ENCODE results near the gene RFT1. TPM values are rescaled to one million over a fixed set of nuclear protein-coding genes. Genes with fewer than 3 reads are reported as not detected.
A peak's percentile ranks its signal among the peaks of the same experiment; 100 is the strongest.
"Not testable (repeated sequence)": the region's sequence is repeated elsewhere in the genome, so short reads cannot be mapped to it uniquely, and the experiment has no call there.

RFT1 gene
- total and polyA plus RNA-seq, 2 donors = 8.0 to 15.6 TPM

- H3K36me3 ChIP-seq (ENCODE audit: control insufficient read depth in 2 of 2, insufficient read depth in 2 of 2, low read length in 1 of 2) = no peaks in the 10 kb centered on the region
These were observed 67.3 kb downstream of the RFT1 start for GRCh38 chr3:53062905-53063304.

GRCh38 chr3:53056442-53056841 is 73.8 kb downstream of the RFT1 start:
- H3K27ac ChIP-seq (ENCODE audit: low read depth in 1 of 2, low read length in 1 of 2) = no peak overlapping the region
- DNase-seq (ENCODE audit: low read depth in 6 of 9, low spot score in 9 of 9) = no peak
- no peak overlapping the region for H3K4me3 ChIP-seq (ENCODE audit: low read length in 2 of 2)
- no peaks in the 10 kb centered on the region for H3K4me1 ChIP-seq (ENCODE audit: control insufficient read depth in 2 of 2, insufficient read depth in 2 of 2, low read length in 2 of 2)
- 93% methylated on average over 2 of the region's 2 CpGs for WGBS
- no peaks in the 10 kb centered on the region for H3K36me3 ChIP-seq (ENCODE audit: control insufficient read depth in 2 of 2, insufficient read depth in 2 of 2, low read length in 1 of 2)
- no peaks in the 10 kb centered on the region for H3K27me3 ChIP-seq (ENCODE audit: control insufficient read depth in 2 of 2, insufficient read depth in 1 of 2, low read length in 1 of 2)
- H3K9me3 ChIP-seq (ENCODE audit: control insufficient read depth in 2 of 2, insufficient read depth in 1 of 2, low read length in 1 of 2) = no peaks in the 10 kb centered on the region

More at GRCh38 chr3:53062905-53063304, 67.3 kb downstream of the RFT1 start:
- H3K27ac ChIP-seq (ENCODE audit: low read depth in 1 of 2, low read length in 1 of 2) = no peak overlapping the region
- no peaks in the 10 kb centered on the region for H3K9me3 ChIP-seq (ENCODE audit: control insufficient read depth in 2 of 2, insufficient read depth in 1 of 2, low read length in 1 of 2)
- no peak overlapping the region for H3K4me3 ChIP-seq (ENCODE audit: low read length in 2 of 2)
- peaks cover 0 to 4% of the 10 kb centered on the region in 2 donors for H3K27me3 ChIP-seq (ENCODE audit: control insufficient read depth in 2 of 2, insufficient read depth in 1 of 2, low read length in 1 of 2)
- no peak for DNase-seq (ENCODE audit: low read depth in 6 of 9, low spot score in 9 of 9)
- 98% methylated on average over 2 of the region's 2 CpGs for WGBS
- H3K4me1 ChIP-seq (ENCODE audit: control insufficient read depth in 2 of 2, insufficient read depth in 2 of 2, low read length in 2 of 2) = no peaks in the 10 kb centered on the region

DNA sequence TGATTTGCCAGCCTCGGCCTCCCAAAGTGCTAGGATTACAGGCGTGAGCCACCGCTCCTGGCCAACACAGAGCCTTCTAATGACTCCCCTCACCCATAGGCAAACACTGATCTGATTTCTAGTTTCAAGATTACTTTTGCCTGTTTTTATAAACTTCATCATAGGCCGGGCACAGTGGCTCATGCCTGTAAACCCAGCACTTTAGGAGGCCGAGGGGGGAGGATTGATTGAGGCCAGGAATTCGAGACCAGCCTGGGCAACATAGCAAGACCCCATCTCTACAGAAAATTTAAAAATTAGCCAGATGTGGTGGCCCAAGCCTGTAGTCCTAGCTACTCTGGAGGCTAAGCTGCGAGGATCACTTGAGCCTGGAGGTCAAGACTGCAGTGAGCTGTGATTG is 76.0 kb downstream of the RFT1 start:
- not testable (repeated sequence) for H3K27ac ChIP-seq (ENCODE audit: low read depth in 1 of 2, low read length in 1 of 2); H3K4me1 ChIP-seq (ENCODE audit: control insufficient read depth in 2 of 2, insufficient read depth in 2 of 2, low read length in 2 of 2); DNase-seq (ENCODE audit: low read depth in 6 of 9, low spot score in 9 of 9); H3K4me3 ChIP-seq (ENCODE audit: low read length in 2 of 2); H3K27me3 ChIP-seq (ENCODE audit: control insufficient read depth in 2 of 2, insufficient read depth in 1 of 2, low read length in 1 of 2); H3K9me3 ChIP-seq (ENCODE audit: control insufficient read depth in 2 of 2, insufficient read depth in 1 of 2, low read length in 1 of 2); H3K36me3 ChIP-seq (ENCODE audit: control insufficient read depth in 2 of 2, insufficient read depth in 2 of 2, low read length in 1 of 2)
- WGBS = 83% methylated on average over 7 of the region's 7 CpGs

DNA sequence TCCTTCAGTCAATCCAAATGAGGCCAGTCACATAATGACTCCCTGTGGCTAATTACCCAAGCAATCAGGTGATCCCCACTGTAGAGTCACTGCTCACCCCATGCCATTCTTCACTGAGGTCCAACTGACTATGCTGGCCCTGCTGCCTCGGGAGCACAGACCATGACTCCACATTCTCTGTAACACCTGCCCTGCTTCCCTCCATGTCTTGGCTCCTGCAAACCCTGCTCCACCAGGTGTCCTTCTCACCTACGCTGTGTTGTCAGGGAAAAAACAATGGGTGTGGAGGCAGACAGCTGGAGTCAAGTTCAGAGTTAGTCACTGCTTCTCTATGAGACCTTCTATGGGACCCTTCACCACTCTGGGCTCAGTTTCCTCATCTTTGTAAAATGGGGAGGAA is 78.3 kb downstream of the RFT1 start:
- Histone ChIP-seq H3K4me3 (ENCODE audit: low read length in 2 of 2) (no peak overlapping the region), H3K4me1 (ENCODE audit: control insufficient read depth in 2 of 2, insufficient read depth in 2 of 2, low read length in 2 of 2) (peaks cover 0 to 1% of the 10 kb centered on the region in 2 donors), H3K27ac (ENCODE audit: low read depth in 1 of 2, low read length in 1 of 2) (no peak overlapping the region), H3K9me3 (ENCODE audit: control insufficient read depth in 2 of 2, insufficient read depth in 1 of 2, low read length in 1 of 2) (peaks cover 0 to under 1% of the 10 kb centered on the region in 2 donors), H3K36me3 (ENCODE audit: control insufficient read depth in 2 of 2, insufficient read depth in 2 of 2, low read length in 1 of 2) (no peaks in the 10 kb centered on the region), H3K27me3 (ENCODE audit: control insufficient read depth in 2 of 2, insufficient read depth in 1 of 2, low read length in 1 of 2) (peaks cover 8 to 15% of the 10 kb centered on the region in 2 donors)
- no peak for DNase-seq (ENCODE audit: low read depth in 6 of 9, low spot score in 9 of 9)
- WGBS = 94% methylated on average over 2 of the region's 2 CpGs

GRCh38 chr3:53049987-53050386 is 80.2 kb downstream of the RFT1 start:
- Histone ChIP-seq H3K36me3 (ENCODE audit: control insufficient read depth in 2 of 2, insufficient read depth in 2 of 2, low read length in 1 of 2) (no peaks in the 10 kb centered on the region), H3K27me3 (ENCODE audit: control insufficient read depth in 2 of 2, insufficient read depth in 1 of 2, low read length in 1 of 2) (peaks cover 16 to 26% of the 10 kb centered on the region in 2 donors), H3K27ac (ENCODE audit: low read depth in 1 of 2, low read length in 1 of 2) (no peak overlapping the region), H3K4me1 (ENCODE audit: control insufficient read depth in 2 of 2, insufficient read depth in 2 of 2, low read length in 2 of 2) (peaks cover 4 to 8% of the 10 kb centered on the region in 2 donors), H3K9me3 (ENCODE audit: control insufficient read depth in 2 of 2, insufficient read depth in 1 of 2, low read length in 1 of 2) (peaks cover 0 to 6% of the 10 kb centered on the region in 2 donors), H3K4me3 (ENCODE audit: low read length in 2 of 2) (no peak overlapping the region)
- WGBS = 96% methylated on average over 8 of the region's 8 CpGs
- DNase-seq (ENCODE audit: low read depth in 6 of 9, low spot score in 9 of 9) = no peak

- Histone ChIP-seq H3K27ac (ENCODE audit: low read depth in 1 of 2, low read length in 1 of 2) (peak overlapping the region in 1 of 2 donors; percentile 60), H3K27me3 (ENCODE audit: control insufficient read depth in 2 of 2, insufficient read depth in 1 of 2, low read length in 1 of 2) (peaks cover 25 to 37% of the 10 kb centered on the region in 2 donors), H3K9me3 (ENCODE audit: control insufficient read depth in 2 of 2, insufficient read depth in 1 of 2, low read length in 1 of 2) (peaks cover 0 to 6% of the 10 kb centered on the region in 2 donors), H3K4me1 (ENCODE audit: control insufficient read depth in 2 of 2, insufficient read depth in 2 of 2, low read length in 2 of 2) (peaks cover 4 to 14% of the 10 kb centered on the region in 2 donors), H3K4me3 (ENCODE audit: low read length in 2 of 2) (peak overlapping the region; percentile 34 to 74), H3K36me3 (ENCODE audit: control insufficient read depth in 2 of 2, insufficient read depth in 2 of 2, low read length in 1 of 2) (no peaks in the 10 kb centered on the region)
- 4% methylated on average over 113 of the region's 113 CpGs for WGBS
- DNase-seq (ENCODE audit: low read depth in 6 of 9, low spot score in 9 of 9) = peak in 5 of 9 donors; percentile 33 to 74 (median 48)
These were observed 83.8 kb downstream of the RFT1 start for GRCh38 chr3:53046171-53047170.

DNA sequence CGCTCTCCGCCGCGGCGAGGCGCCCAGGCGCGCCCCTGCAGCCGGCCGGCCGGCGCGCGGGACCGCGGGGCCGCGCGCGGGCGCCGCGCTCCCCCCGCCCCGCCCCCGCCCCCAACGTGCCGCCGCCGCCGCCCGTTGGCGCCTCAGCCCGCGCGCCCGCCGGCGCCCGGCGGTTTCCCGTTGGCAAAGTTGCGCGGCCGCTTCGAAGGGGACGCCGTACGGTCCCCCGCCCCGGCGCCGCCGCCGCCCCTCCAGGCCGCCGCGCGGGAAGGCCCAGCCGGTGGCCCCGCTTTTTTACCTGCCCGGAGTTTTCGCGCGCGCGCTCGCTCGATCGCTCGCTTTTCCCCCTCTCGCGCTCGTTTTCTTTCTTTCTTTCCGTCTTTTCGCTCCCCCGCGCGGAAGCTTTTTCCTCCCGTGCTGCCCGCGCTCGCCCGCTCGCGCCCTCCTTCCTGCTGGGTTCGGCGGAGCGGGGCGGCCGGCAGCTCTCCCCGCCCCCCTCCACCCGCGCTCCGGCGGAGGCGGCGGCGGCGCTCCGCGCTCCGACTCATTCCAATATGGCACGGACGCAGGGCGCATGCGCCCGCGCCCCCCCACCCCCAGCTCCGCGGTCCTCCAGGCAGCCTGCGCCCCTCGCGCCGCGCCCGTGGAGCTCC is 84.6 kb downstream of the RFT1 start, which contains the start of gene SFMBT1:
TSS of gene SFMBT1 (minus strand) at position 556 of the 653 bp plus-strand sequence. CDS start 76,945 bp downstream, outside the sequence.
- Histone ChIP-seq H3K27ac (ENCODE audit: low read depth in 1 of 2, low read length in 1 of 2) (peak within 1 kb of the TSS; percentile 32 to 84), H3K27me3 (ENCODE audit: control insufficient read depth in 2 of 2, insufficient read depth in 1 of 2, low read length in 1 of 2) (peaks cover 25 to 37% of the 10 kb centered on the region in 2 donors), H3K4me1 (ENCODE audit: control insufficient read depth in 2 of 2, insufficient read depth in 2 of 2, low read length in 2 of 2) (peaks cover 4 to 14% of the 10 kb centered on the region in 2 donors), H3K36me3 (ENCODE audit: control insufficient read depth in 2 of 2, insufficient read depth in 2 of 2, low read length in 1 of 2) (no peaks in the 10 kb centered on the region), H3K4me3 (ENCODE audit: low read length in 2 of 2) (peak within 1 kb of the TSS; percentile 59 to 74), H3K9me3 (ENCODE audit: control insufficient read depth in 2 of 2, insufficient read depth in 1 of 2, low read length in 1 of 2) (peaks cover 0 to 6% of the 10 kb centered on the region in 2 donors)
- 1% methylated on average over 115 of the region's 117 CpGs for WGBS
- peak in 7 of 9 donors; percentile 48 to 79 (median 68) for DNase-seq (ENCODE audit: low read depth in 6 of 9, low spot score in 9 of 9)

GRCh38 chr3:53044711-53045517 is 85.3 kb downstream of the RFT1 start:
- Histone ChIP-seq H3K36me3 (ENCODE audit: control insufficient read depth in 2 of 2, insufficient read depth in 2 of 2, low read length in 1 of 2) (no peaks in the 10 kb centered on the region), H3K9me3 (ENCODE audit: control insufficient read depth in 2 of 2, insufficient read depth in 1 of 2, low read length in 1 of 2) (peaks cover 0 to 6% of the 10 kb centered on the region in 2 donors), H3K27me3 (ENCODE audit: control insufficient read depth in 2 of 2, insufficient read depth in 1 of 2, low read length in 1 of 2) (peaks cover 25 to 37% of the 10 kb centered on the region in 2 donors), H3K27ac (ENCODE audit: low read depth in 1 of 2, low read length in 1 of 2) (peak overlapping the region; percentile 32 to 79), H3K4me1 (ENCODE audit: control insufficient read depth in 2 of 2, insufficient read depth in 2 of 2, low read length in 2 of 2) (peaks cover 4 to 14% of the 10 kb centered on the region in 2 donors), H3K4me3 (ENCODE audit: low read length in 2 of 2) (peak overlapping the region; percentile 59 to 74)
- WGBS = under 1% methylated on average over 100 of the region's 101 CpGs
- DNase-seq (ENCODE audit: low read depth in 6 of 9, low spot score in 9 of 9) = peak in 5 of 9 donors; percentile 17 to 63 (median 44)
